Stimulated activated CD8-positive, alpha-beta memory T cell treated with anti-CD3 and anti-CD28 coated beads, Interleukin-7, amount 100 ng/mL, for 4 hours (primary cell): ENCODE results near the gene CDK5.
"Not testable (repeated sequence)": the region's sequence is repeated elsewhere in the genome, so short reads cannot be mapped to it uniquely, and the experiment has no call there.

ENCODE experiments used
- DNase-seq, 2 donors: peaks; one replicate each; pipeline ENCODE4 v3.0.0-alpha.2; 2020; ENCODE audit warnings: low read depth in 2 of 2

CDK5 gene

DNA sequence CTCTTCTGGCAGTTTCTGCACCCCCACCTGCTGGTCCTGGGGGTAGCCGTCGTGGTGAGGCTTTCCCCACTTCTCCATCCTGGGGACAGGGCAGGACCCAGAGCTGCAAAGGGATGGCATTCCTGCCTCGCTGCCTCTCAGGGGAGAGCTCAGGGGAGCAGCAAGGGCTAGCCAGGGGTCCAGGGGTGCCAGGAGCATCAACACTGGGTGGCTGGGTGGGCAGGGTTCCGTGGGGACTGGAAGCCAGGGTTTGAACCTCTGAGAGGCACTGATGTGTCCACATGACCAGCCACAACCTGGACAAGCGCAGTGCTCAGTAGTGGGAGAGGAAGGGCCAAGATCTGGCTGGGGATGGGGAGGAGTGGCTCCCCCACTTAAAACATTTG is 23.8 kb downstream of the CDK5 start:
- no peak for DNase-seq

GRCh38 chr7:151032936-151033863 is 24.5 kb downstream of the CDK5 start:
- DNase-seq: no peak

DNA sequence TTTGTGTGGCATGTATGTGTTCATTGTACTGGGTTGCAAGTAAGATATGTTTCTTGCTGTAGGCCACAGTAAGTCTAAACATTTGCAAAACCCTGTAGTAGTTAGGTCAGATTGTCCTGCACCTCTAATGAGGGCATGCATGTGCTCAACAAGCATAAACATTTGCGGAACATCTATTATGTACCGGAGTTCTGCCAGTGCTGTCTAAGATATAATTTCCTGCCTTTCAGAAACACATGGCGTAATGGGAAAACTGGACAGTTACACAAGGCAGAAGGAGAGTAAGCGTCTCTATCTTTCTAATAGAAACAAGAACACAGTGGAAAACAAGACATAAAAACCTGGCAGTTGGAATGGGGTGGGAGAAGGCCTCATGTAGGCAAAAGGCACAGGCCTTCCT is 26.7 kb downstream of the CDK5 start:
- no peak for DNase-seq

DNA sequence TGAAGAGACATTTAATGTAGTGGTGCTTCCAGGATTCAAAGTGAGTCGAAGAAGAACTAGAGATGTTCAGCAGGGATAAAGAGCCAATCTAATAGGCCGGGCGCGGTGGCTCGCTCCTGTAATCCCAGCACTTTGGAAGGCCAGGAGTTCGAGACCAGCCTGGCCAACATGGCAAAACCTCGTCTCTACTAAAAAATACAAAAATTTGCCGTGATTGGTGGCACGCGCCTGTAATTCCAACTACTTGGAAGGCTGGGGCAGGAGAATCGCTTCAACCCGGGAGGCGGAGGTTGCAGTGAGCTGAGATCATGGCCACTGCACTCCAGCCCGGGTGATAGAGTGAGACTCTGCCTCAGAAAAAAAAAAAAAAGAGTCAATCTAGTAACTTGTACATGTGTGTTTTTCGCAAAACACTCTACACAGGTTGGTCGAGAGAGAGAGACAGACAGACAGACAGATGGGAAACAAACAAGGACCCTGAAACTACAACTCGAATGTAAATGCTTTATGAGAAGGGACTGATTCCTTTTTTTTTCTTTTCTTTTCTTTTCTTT is 28.7 kb downstream of the CDK5 start:
- DNase-seq: no peak

DNA sequence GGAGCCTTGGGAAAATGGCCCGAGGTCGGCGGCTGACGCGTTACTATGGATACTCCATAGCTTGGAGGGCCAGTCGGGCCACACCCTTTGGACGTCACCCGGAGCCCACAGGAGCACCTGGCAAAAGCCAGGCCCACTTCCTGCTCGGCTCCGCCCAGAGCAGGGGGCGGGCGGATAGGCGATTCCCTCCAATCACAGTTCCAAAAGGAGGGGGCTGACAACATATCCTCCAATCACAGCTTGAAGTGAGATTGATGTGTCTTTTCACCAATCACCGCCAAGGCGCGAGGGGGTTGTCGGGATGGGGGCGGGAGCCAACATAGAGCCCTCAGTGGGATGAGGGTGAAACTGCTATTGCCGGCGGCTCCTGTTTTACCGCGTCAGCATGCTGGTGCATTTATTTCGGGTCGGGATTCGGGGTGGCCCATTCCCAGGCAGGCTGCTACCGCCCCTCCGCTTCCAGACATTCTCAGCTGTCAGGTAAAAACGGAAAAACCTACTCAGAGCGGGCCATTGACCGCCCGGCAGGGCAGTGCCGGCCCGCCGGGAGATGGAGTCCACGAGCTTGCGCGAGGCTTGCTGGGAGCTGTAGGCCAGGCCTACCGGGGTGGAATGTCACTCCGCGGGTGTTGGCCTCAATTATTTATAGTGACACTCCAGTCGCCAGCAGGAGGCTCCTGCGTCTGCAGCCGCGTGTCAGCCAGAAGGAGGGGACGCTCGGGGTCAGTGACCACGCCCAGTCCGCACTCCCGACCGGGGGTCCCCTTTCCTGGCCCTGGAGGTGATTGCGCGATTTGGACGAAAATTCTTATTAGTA is 29.4 kb downstream of the CDK5 start, which contains the start of gene ABCB8:
ABCB8 (plus strand) TSS at position 320 of the 817 bp plus-strand sequence; CDS start at position 386, 66 bp downstream.
- DNase-seq: peak; percentile 92 to 99

DNA sequence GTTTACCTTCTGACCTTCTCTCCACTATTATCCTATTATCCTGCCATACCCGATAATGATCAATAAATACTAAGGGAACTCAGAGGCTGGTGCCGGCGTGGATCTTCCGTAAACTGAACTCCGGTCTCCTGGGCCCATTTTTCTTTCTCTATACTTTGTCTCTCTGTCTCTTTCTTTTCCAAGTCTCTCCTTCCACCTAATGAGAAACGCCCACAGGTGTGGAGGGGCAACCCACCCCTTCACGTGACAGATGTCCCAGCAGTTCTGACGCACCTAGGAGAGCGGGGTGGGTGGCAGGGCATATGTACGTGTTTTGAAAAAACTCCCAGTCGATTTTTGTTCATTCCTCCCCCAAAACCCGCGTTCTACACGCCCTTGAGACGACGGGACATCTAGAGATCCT is 30.0 kb downstream of the CDK5 start:
- DNase-seq: not testable (repeated sequence)

GRCh38 chr7:151026771-151027727 is 30.6 kb downstream of the CDK5 start:
- DNase-seq: not testable (repeated sequence)

- DNase-seq: no peak
Observed at GRCh38 chr7:151025924-151026671, 31.6 kb downstream of the CDK5 start.

DNA sequence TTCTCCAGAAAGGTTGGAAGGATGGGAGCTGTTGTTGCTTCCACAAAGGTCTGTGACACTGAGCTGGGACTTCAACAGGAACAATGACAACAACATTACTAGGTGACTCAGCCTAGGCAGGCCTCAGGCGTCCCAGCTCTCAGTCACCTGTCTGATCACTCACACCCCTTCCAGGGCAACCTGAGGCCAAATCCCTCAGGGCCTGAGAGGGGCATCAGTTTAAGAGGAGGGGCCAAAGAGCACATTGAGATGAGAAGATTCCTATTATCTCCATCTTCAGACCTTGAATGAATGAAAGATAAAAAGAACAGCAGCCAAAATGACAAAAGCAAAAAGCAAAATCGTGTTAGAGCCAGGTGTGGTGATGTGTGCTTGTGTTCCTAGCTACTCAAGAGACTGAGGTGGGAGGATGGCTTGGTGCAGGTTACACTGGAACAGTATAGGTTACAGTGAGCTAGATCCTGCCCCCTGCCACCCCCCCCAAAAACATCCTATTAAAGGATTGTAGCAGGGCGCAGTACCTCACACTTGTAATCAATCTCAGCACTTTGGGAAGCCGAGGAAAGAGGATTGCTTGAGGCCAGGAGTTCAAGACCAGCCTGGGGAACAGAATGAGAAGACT is 33.2 kb downstream of the CDK5 start, which contains the start of gene ATG9B:
ATG9B (minus strand) TSS at position 60 of the 622 bp plus-strand sequence. CDS start 71 bp downstream, outside the sequence.
- no peak for DNase-seq

DNA sequence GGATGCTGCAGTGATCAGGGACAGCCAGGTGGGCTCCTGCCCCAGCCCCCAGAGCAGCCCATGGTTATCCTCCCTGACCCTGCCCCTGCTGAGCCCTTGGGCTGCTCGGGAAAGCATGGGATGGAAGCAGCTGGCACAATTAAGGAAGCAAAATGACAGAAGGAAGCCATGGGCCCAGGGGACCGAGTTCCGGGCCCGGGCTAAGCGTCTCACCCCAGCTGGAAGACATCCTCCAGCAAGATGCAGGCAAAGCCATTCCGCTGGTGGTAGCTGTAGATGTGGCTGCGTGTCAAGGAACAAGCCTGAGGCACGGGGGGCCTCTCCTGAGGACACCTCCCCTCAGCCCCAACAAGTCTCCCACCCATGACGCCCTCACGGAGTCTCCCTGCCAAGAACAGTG is 34.5 kb downstream of the CDK5 start:
- DNase-seq: no peak

DNA sequence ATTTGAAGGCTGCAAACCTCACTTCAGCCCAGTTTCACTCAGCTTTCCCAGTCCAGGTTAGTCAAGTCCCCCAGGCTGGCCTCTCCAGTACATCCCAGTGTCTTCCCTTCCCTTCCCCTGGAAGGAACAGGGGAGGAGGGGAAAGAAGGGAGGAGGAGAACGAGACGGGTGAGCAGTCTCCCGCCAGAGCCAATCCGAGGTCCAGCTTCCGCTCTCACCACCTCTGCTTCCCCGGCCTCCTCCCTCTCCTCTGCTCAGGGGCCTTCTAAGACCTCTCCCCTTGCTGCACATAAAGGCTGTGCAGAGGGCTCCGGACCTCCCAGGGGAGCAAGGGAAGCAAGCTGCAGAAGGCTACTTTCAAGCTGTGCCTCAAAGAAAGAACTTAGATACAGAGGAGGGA is 37.5 kb downstream of the CDK5 start:
- DNase-seq: no peak

GRCh38 chr7:151019130-151019447 is 38.6 kb downstream of the CDK5 start:
- no peak for DNase-seq

DNA sequence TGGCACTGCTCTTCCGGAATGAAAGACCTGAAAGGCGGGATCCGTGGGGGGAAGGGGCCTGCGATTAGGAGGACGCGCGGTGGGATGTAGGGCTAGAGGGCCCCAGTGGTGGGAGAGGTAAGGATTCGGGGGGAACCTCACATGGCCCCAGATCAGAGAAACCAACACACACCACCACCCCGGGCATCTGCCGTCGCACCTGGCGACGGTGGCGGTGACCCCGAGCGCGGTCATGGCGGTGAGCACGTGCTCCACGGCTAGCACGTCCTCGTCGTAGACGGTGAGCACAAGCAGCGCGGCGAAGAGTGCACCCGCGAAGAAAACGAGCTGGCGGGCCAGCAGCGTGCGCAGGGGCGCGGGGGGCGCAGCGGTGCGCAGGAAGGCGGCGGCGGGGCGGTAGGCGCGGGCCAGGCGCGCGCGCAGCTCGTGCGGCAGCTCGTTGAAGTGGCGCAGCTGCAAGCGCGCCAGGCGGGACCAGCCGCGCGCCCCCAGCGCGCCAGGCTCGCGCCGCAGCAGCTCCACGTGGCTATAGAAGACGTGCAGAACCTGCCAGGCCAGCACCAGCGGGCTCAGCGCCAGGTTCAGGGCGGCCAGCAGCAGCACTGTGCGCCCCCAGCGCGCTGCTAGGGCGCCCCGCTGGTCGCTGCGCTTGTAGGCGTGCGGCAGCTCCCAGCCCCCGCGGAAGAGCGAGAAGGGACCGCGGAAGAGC is 39.1 kb downstream of the CDK5 start:
- DNase-seq: no peak

- DNase-seq: peak; percentile 60 to 73
Observed at GRCh38 chr7:151017953-151018420, 39.7 kb downstream of the CDK5 start.

DNA sequence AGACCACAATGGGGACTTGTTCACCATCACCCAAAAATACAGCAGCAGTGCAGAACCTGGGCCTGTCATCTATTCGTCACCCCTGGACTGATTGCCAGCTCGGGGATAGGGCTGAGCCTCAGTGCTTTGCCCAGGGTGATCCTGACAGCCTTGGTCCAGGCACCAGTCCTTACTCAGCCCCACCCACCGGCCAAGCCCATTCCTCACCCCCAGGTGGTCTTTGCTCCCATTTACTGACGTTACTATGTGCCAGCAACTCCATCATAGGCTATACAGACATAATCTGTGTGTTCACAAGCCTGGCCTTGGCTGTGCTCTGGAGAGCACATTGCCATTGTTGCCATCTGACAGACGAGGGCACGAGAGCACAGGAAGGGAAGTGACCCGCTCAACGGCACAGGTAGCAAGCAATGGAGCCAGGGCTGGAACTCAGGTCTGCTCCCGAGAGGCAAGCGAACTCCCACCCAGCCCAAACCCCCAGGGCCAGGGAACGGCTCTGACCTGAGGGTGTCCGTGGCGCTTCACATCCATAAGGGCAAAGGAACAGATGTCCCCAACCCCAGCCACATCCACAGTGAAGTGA is 40.2 kb downstream of the CDK5 start:
- no peak for DNase-seq

GRCh38 chr7:151016942-151017341 is 40.8 kb downstream of the CDK5 start:
- no peak for DNase-seq

GRCh38 chr7:151016505-151016904 is 41.2 kb downstream of the CDK5 start:
- DNase-seq: no peak

- DNase-seq: no peak
Observed at GRCh38 chr7:151015967-151016366, 41.7 kb downstream of the CDK5 start.

- DNase-seq: no peak
Observed at GRCh38 chr7:151014950-151015349, 42.7 kb downstream of the CDK5 start.
